Measurements from ENCODE around the gene SIRT3. TPM values are rescaled to one million over a fixed set of nuclear protein-coding genes. Genes with fewer than 3 reads are reported as not detected.
"Not testable (repeated sequence)": the region's sequence is repeated elsewhere in the genome, so short reads cannot be mapped to it uniquely, and the experiment has no call there.

SIRT3 gene
- total RNA-seq, 2 experiments from 2014 or later = 27.7 to 32.1 TPM

- CTCF ChIA-PET = interaction anchor here (2.7 kb wide), 1 partner anchor 28 kb away, joined by 14 read pairs; no protein-coding TSS in a partner anchor
These were observed 12.9 kb downstream of the SIRT3 start for GRCh38 chr11:223026-223789.

GRCh38 chr11:221998-222789 lies 13.9 kb downstream of the SIRT3 start:
- H3K9me3 Mint-ChIP-seq = no peaks in the 10 kb centered on the region
- H3K4me1 Mint-ChIP-seq (ENCODE audit: low read depth) = peaks cover 17% of the 10 kb centered on the region
- DNase-seq (no peak), ATAC-seq (no peak)
- TF ChIP-seq CTCF (IDR thresholded peaks at IDR 0.05) = no peak
- CTCF ChIA-PET = interaction anchor here (2.7 kb wide), 1 partner anchor 29 kb away, joined by 14 read pairs; no protein-coding TSS in a partner anchor
- POLR2A ChIA-PET = interaction anchor here (1.4 to 2.2 kb wide), 3 partner anchors 8 to 14 kb away, joined by 7 to 9 read pairs (median 8); partner anchors contain the start of genes PSMD13 and SIRT3
- no peak overlapping the region for H3K27ac Mint-ChIP-seq
- no peak overlapping the region for H3K4me3 Mint-ChIP-seq
- intact Hi-C loops (cut with micrococcal nuclease) = no loop called here
- peaks cover 8% of the 10 kb centered on the region for H3K36me3 Mint-ChIP-seq (ENCODE audit: low read depth)
- H3K27me3 Mint-ChIP-seq = no peaks in the 10 kb centered on the region

More at GRCh38 chr11:223026-223789, 12.9 kb downstream of the SIRT3 start:
- intact Hi-C loops (cut with micrococcal nuclease) = no loop called here
- H3K36me3 Mint-ChIP-seq (ENCODE audit: low read depth) = peaks cover 2% of the 10 kb centered on the region
- peaks cover 8% of the 10 kb centered on the region for H3K4me1 Mint-ChIP-seq (ENCODE audit: low read depth)
- no peak for DNase-seq
- no peaks in the 10 kb centered on the region for H3K9me3 Mint-ChIP-seq
- ATAC-seq = no peak
- POLR2A ChIA-PET = interaction anchor here (1.8 to 2.2 kb wide), 2 partner anchors 10 to 13 kb away, joined by 8 to 9 read pairs; partner anchors contain the start of genes PSMD13 and SIRT3
- H3K27me3 Mint-ChIP-seq = no peaks in the 10 kb centered on the region
- no peak for TF ChIP-seq CTCF (IDR thresholded peaks at IDR 0.05)
- H3K4me3 Mint-ChIP-seq = no peak overlapping the region
- no peak overlapping the region for H3K27ac Mint-ChIP-seq

- ATAC-seq (no peak), DNase-seq (no peak)
- TF ChIP-seq CTCF (IDR thresholded peaks at IDR 0.05) = no peak
- Mint-ChIP-seq H3K36me3 (ENCODE audit: low read depth) (peaks cover 8% of the 10 kb centered on the region), H3K9me3 (no peaks in the 10 kb centered on the region), H3K4me3 (no peak overlapping the region), H3K27me3 (no peaks in the 10 kb centered on the region), H3K27ac (no peak overlapping the region), H3K4me1 (ENCODE audit: low read depth) (peaks cover 18% of the 10 kb centered on the region)
- ChIA-PET POLR2A (interaction anchor here (1.4 to 2.2 kb wide), 2 partner anchors 8 kb away, joined by 7 to 9 read pairs; no protein-coding TSS in a partner anchor), CTCF (interaction anchor here (0.6 to 2.7 kb wide), 2 partner anchors 30 to 298 kb away, joined by 3 to 14 read pairs; no protein-coding TSS in a partner anchor)
- intact Hi-C loops (cut with micrococcal nuclease) = no loop called here
These were observed 14.6 kb downstream of the SIRT3 start for GRCh38 chr11:221539-221938.

GRCh38 chr11:220641-221215 lies 15.4 kb downstream of the SIRT3 start:
- H3K27me3 Mint-ChIP-seq; H3K4me3 Mint-ChIP-seq; ATAC-seq; H3K27ac Mint-ChIP-seq; H3K9me3 Mint-ChIP-seq; DNase-seq; intact Hi-C loops (cut with micrococcal nuclease): not testable (repeated sequence)
- CTCF ChIA-PET = interaction anchor here (0.6 to 2.7 kb wide), 2 partner anchors 30 to 299 kb away, joined by 3 to 14 read pairs; no protein-coding TSS in a partner anchor
- peaks cover 13% of the 10 kb centered on the region for H3K4me1 Mint-ChIP-seq (ENCODE audit: low read depth)
- POLR2A ChIA-PET = interaction anchor here (1.4 kb wide), 1 partner anchor 9 kb away, joined by 7 read pairs; no protein-coding TSS in a partner anchor
- peaks cover 11% of the 10 kb centered on the region for H3K36me3 Mint-ChIP-seq (ENCODE audit: low read depth)

All from activated CD8-positive, alpha-beta T cell treated with anti-CD3 and anti-CD28 coated beads for 36 hours (primary cell).